Measurements from ENCODE around the gene NACA.
"Not testable (repeated sequence)": the region's sequence is repeated elsewhere in the genome, so short reads cannot be mapped to it uniquely, and the experiment has no call there.

NACA gene

GRCh38 chr12:56723889-56724700 is 1.0 kb downstream of the NACA start:
- DNase-seq: no peak

GRCh38 chr12:56723352-56723751 is 1.7 kb downstream of the NACA start:
- DNase-seq: no peak

GRCh38 chr12:56722832-56723231 is 2.3 kb downstream of the NACA start:
- DNase-seq: no peak

- no peak for DNase-seq
Observed at GRCh38 chr12:56721721-56722120, 3.4 kb downstream of the NACA start.

- no peak for DNase-seq
Observed at GRCh38 chr12:56721216-56721615, 3.9 kb downstream of the NACA start.

GRCh38 chr12:56720731-56721151 is 4.4 kb downstream of the NACA start:
- DNase-seq: no peak

GRCh38 chr12:56719056-56719455 is 6.0 kb downstream of the NACA start:
- DNase-seq: no peak

GRCh38 chr12:56718636-56719035 is 6.5 kb downstream of the NACA start:
- no peak for DNase-seq

- no peak for DNase-seq
Observed at GRCh38 chr12:56718149-56718548, 7.0 kb downstream of the NACA start.

- DNase-seq: no peak
Observed at GRCh38 chr12:56716933-56717880, 7.9 kb downstream of the NACA start.

- no peak for DNase-seq
Observed at GRCh38 chr12:56716458-56716857, 8.6 kb downstream of the NACA start.

GRCh38 chr12:56715798-56716197 is 9.3 kb downstream of the NACA start:
- DNase-seq: no peak

- no peak for DNase-seq
Observed at GRCh38 chr12:56714431-56714929, 10.6 kb downstream of the NACA start.

- DNase-seq: no peak
Observed at GRCh38 chr12:56713345-56713744, 11.8 kb downstream of the NACA start.

- DNase-seq: no peak
Observed at GRCh38 chr12:56709759-56710376, 15.2 kb downstream of the NACA start.

- not testable (repeated sequence) for DNase-seq
Observed at GRCh38 chr12:56704522-56704921, 20.6 kb downstream of the NACA start.

- DNase-seq: no peak
Observed at GRCh38 chr12:56699020-56699661, 26.0 kb downstream of the NACA start.

GRCh38 chr12:56695327-56696101 is 29.6 kb downstream of the NACA start:
- DNase-seq: no peak

GRCh38 chr12:56694161-56694560 is 30.9 kb downstream of the NACA start:
- no peak for DNase-seq

GRCh38 chr12:56688846-56689109 is 36.3 kb downstream of the NACA start:
- DNase-seq: no peak

- DNase-seq: peak; percentile 97
Observed at GRCh38 chr12:56688129-56688845, 36.8 kb downstream of the NACA start, which contains the start of gene PTGES3. Gene PTGES3, minus strand, starts transcription at chr12:56688284. Its CDS starts 285 bp downstream, at chr12:56687999.
